Measurements from ENCODE around the gene MAP2K7. TPM values are rescaled to one million over a fixed set of nuclear protein-coding genes. Genes with fewer than 3 reads are reported as not detected.

MAP2K7 gene
- total and polyA plus RNA-seq, 3 experiments from 2014 or later = 2.0 to 38.3 (median 35.9) TPM

GRCh38 chr19:7904074-7905020 lies 670 bp downstream of the MAP2K7 start:
- Mint-ChIP-seq H3K36me3 (peaks cover 0 to 25% (median 0%) of the 10 kb centered on the region in 3 donors), H3K27me3 (peaks cover 0 to 16% of the 10 kb centered on the region in 2 donors), H3K4me3 (peak overlapping the region; percentile 85 to 95 (median 89)), H3K4me1 (peaks cover 22 to 42% (median 28%) of the 10 kb centered on the region in 3 donors), H3K9me3 (peaks cover 0 to 3% (median 2%) of the 10 kb centered on the region in 5 donors), H3K27ac (peak overlapping the region; percentile 89 to 100 (median 98))
- CTCF ChIA-PET = interaction anchor here (0.6 to 1.3 kb wide), 8 partner anchors 11 to 35 kb away, joined by 3 to 12 read pairs (median 4); partner anchors contain the start of gene SNAPC2
- Histone ChIP-seq H3K27ac (ENCODE audit: low read depth, low read length) (peak overlapping the region; percentile 89), H3K27me3 (ENCODE audit: insufficient read depth, low read length, poor library complexity, severe bottlenecking) (no peaks in the 10 kb centered on the region), H3K4me1 (ENCODE audit: insufficient read depth, low read length) (peaks cover 35% of the 10 kb centered on the region), H3K4me3 (ENCODE audit: low read length) (peak overlapping the region; percentile 86), H3K9me3 (ENCODE audit: low read length) (no peaks in the 10 kb centered on the region), H3K36me3 (ENCODE audit: insufficient read depth, low read length) (no peaks in the 10 kb centered on the region)
- DNase-seq = peak; percentile 82 to 92 (median 88)
- POLR2A ChIA-PET = interaction anchor here (0.6 to 1.6 kb wide), 6 partner anchors 13 to 223 kb away, joined by 3 to 31 read pairs (median 10); partner anchors contain the start of genes SNAPC2, TIMM44 and TRAPPC5

- POLR2A ChIA-PET = interaction anchor here (1.0 kb wide), 1 partner anchor 13 kb away, joined by 4 read pairs; no protein-coding TSS in a partner anchor
Measured at GRCh38 chr19:7905268-7905667, 1.6 kb downstream of the MAP2K7 start.

GRCh38 chr19:7905859-7906258 lies 2.2 kb downstream of the MAP2K7 start:
- H3K9me3 Mint-ChIP-seq = peaks cover 0 to 3% (median 2%) of the 10 kb centered on the region in 5 donors
- CTCF ChIA-PET = no interaction called here
- peaks cover 0 to 36% (median 0%) of the 10 kb centered on the region in 3 donors for H3K36me3 Mint-ChIP-seq
- peak overlapping the region; percentile 66 to 86 (median 76) for H3K4me3 Mint-ChIP-seq
- H3K27ac Mint-ChIP-seq = peak overlapping the region in 6 of 8 donors; percentile 74 to 97 (median 93)
- POLR2A ChIA-PET = interaction anchor here (1.0 kb wide), 1 partner anchor 12 kb away, joined by 4 read pairs; no protein-coding TSS in a partner anchor
- Histone ChIP-seq H3K9me3 (ENCODE audit: low read length) (no peaks in the 10 kb centered on the region), H3K27me3 (ENCODE audit: insufficient read depth, low read length, poor library complexity, severe bottlenecking) (no peaks in the 10 kb centered on the region), H3K36me3 (ENCODE audit: insufficient read depth, low read length) (peaks cover 8% of the 10 kb centered on the region), H3K4me1 (ENCODE audit: insufficient read depth, low read length) (peaks cover 35% of the 10 kb centered on the region), H3K4me3 (ENCODE audit: low read length) (no peak overlapping the region), H3K27ac (ENCODE audit: low read depth, low read length) (no peak overlapping the region)
- peaks cover 0 to 12% of the 10 kb centered on the region in 2 donors for H3K27me3 Mint-ChIP-seq
- DNase-seq = no peak
- peaks cover 22 to 42% (median 28%) of the 10 kb centered on the region in 3 donors for H3K4me1 Mint-ChIP-seq

More at GRCh38 chr19:7905268-7905667, 1.6 kb downstream of the MAP2K7 start:
- Mint-ChIP-seq H3K27me3 (peaks cover 0 to 14% of the 10 kb centered on the region in 2 donors), H3K4me3 (peak overlapping the region; percentile 85 to 95 (median 86)), H3K9me3 (peaks cover 0 to 3% (median 2%) of the 10 kb centered on the region in 5 donors), H3K36me3 (peaks cover 0 to 30% (median 0%) of the 10 kb centered on the region in 3 donors), H3K27ac (peak overlapping the region; percentile 89 to 100 (median 98)), H3K4me1 (peaks cover 22 to 42% (median 28%) of the 10 kb centered on the region in 3 donors)
- H3K27ac ChIP-seq (ENCODE audit: low read depth, low read length) = peak overlapping the region; percentile 89
- CTCF ChIA-PET = no interaction called here
- H3K36me3 ChIP-seq (ENCODE audit: insufficient read depth, low read length) = peaks cover 2% of the 10 kb centered on the region
- H3K27me3 ChIP-seq (ENCODE audit: insufficient read depth, low read length, poor library complexity, severe bottlenecking) = no peaks in the 10 kb centered on the region
- no peak for DNase-seq
- peaks cover 35% of the 10 kb centered on the region for H3K4me1 ChIP-seq (ENCODE audit: insufficient read depth, low read length)
- H3K9me3 ChIP-seq (ENCODE audit: low read length) = no peaks in the 10 kb centered on the region
- H3K4me3 ChIP-seq (ENCODE audit: low read length) = no peak overlapping the region

GRCh38 chr19:7907122-7907521 lies 3.4 kb downstream of the MAP2K7 start:
- no peak for DNase-seq
- peaks cover 0 to 12% of the 10 kb centered on the region in 2 donors for H3K27me3 Mint-ChIP-seq
- CTCF ChIA-PET = interaction anchor here (2.1 kb wide), 1 partner anchor 11 kb away, joined by 8 read pairs; no protein-coding TSS in a partner anchor
- H3K27ac Mint-ChIP-seq = peak overlapping the region in 1 of 8 donors; percentile 29
- peaks cover 0 to 48% (median 6%) of the 10 kb centered on the region in 3 donors for H3K36me3 Mint-ChIP-seq
- Histone ChIP-seq H3K4me1 (ENCODE audit: insufficient read depth, low read length) (peaks cover 35% of the 10 kb centered on the region), H3K4me3 (ENCODE audit: low read length) (no peak overlapping the region), H3K9me3 (ENCODE audit: low read length) (no peaks in the 10 kb centered on the region), H3K36me3 (ENCODE audit: insufficient read depth, low read length) (peaks cover 8% of the 10 kb centered on the region), H3K27ac (ENCODE audit: low read depth, low read length) (no peak overlapping the region), H3K27me3 (ENCODE audit: insufficient read depth, low read length, poor library complexity, severe bottlenecking) (no peaks in the 10 kb centered on the region)
- peaks cover 0 to 3% (median 2%) of the 10 kb centered on the region in 5 donors for H3K9me3 Mint-ChIP-seq
- H3K4me1 Mint-ChIP-seq = peaks cover 22 to 42% (median 28%) of the 10 kb centered on the region in 3 donors
- H3K4me3 Mint-ChIP-seq = no peak overlapping the region
- POLR2A ChIA-PET = no interaction called here

- peaks cover 8% of the 10 kb centered on the region for H3K36me3 ChIP-seq (ENCODE audit: insufficient read depth, low read length)
- H3K4me3 Mint-ChIP-seq = peak overlapping the region in 1 of 7 donors; percentile 40
- H3K27me3 Mint-ChIP-seq = peaks cover 0 to 12% of the 10 kb centered on the region in 2 donors
- H3K4me3 ChIP-seq (ENCODE audit: low read length) = no peak overlapping the region
- ChIA-PET CTCF (interaction anchor here (2.1 kb wide), 1 partner anchor 10 kb away, joined by 8 read pairs; no protein-coding TSS in a partner anchor), POLR2A (interaction anchor here (0.7 kb wide), 1 partner anchor 483 kb away, joined by 4 read pairs; the partner anchor contains the start of gene RAB11B)
- H3K4me1 ChIP-seq (ENCODE audit: insufficient read depth, low read length) = peaks cover 34% of the 10 kb centered on the region
- peaks cover 0 to 3% (median 2%) of the 10 kb centered on the region in 5 donors for H3K9me3 Mint-ChIP-seq
- peaks cover 21 to 40% (median 26%) of the 10 kb centered on the region in 3 donors for H3K4me1 Mint-ChIP-seq
- H3K27me3 ChIP-seq (ENCODE audit: insufficient read depth, low read length, poor library complexity, severe bottlenecking) = no peaks in the 10 kb centered on the region
- DNase-seq = no peak
- H3K27ac ChIP-seq (ENCODE audit: low read depth, low read length) = no peak overlapping the region
- no peaks in the 10 kb centered on the region for H3K9me3 ChIP-seq (ENCODE audit: low read length)
- H3K27ac Mint-ChIP-seq = peak overlapping the region in 2 of 8 donors; percentile 40 to 75
- H3K36me3 Mint-ChIP-seq = peaks cover 0 to 49% (median 6%) of the 10 kb centered on the region in 3 donors
Measured at GRCh38 chr19:7907544-7907943, 3.9 kb downstream of the MAP2K7 start.

GRCh38 chr19:7908078-7908699 lies 4.5 kb downstream of the MAP2K7 start:
- Histone ChIP-seq H3K4me3 (ENCODE audit: low read length) (no peak overlapping the region), H3K27ac (ENCODE audit: low read depth, low read length) (no peak overlapping the region), H3K4me1 (ENCODE audit: insufficient read depth, low read length) (peaks cover 27% of the 10 kb centered on the region), H3K9me3 (ENCODE audit: low read length) (no peaks in the 10 kb centered on the region), H3K36me3 (ENCODE audit: insufficient read depth, low read length) (peaks cover 8% of the 10 kb centered on the region), H3K27me3 (ENCODE audit: insufficient read depth, low read length, poor library complexity, severe bottlenecking) (no peaks in the 10 kb centered on the region)
- H3K27me3 Mint-ChIP-seq = peaks cover 0 to 9% of the 10 kb centered on the region in 2 donors
- peak overlapping the region in 1 of 7 donors; percentile 40 for H3K4me3 Mint-ChIP-seq
- H3K9me3 Mint-ChIP-seq = peaks cover 0 to 3% (median 2%) of the 10 kb centered on the region in 5 donors
- ChIA-PET POLR2A (interaction anchor here (0.7 kb wide), 1 partner anchor 482 kb away, joined by 4 read pairs; the partner anchor contains the start of gene RAB11B), CTCF (interaction anchor here (2.1 kb wide), 1 partner anchor 10 kb away, joined by 8 read pairs; no protein-coding TSS in a partner anchor)
- peaks cover 3 to 54% (median 10%) of the 10 kb centered on the region in 3 donors for H3K36me3 Mint-ChIP-seq
- peak overlapping the region in 2 of 8 donors; percentile 40 to 81 for H3K27ac Mint-ChIP-seq
- DNase-seq = no peak
- peaks cover 16 to 37% (median 19%) of the 10 kb centered on the region in 3 donors for H3K4me1 Mint-ChIP-seq

Data from CD8-positive, alpha-beta memory T cell (primary cell).